ENCODE data around the gene DOCK4. TPM values are rescaled to one million over a fixed set of nuclear protein-coding genes. Genes with fewer than 3 reads are reported as not detected.
A peak's percentile ranks its signal among the peaks of the same experiment; 100 is the strongest.

The DOCK4 gene
- total and polyA plus RNA-seq, 5 donors from 2014 or later: 0.44 TPM; not detected in 4

- H3K27ac ChIP-seq (ENCODE audit: insufficient read depth, low read length, poor library complexity, severe bottlenecking): no peak overlapping the region
- DNase-seq (no peak), ATAC-seq (ENCODE audit: low read depth in 2 of 2) (no peak)
These were observed 112.8 kb downstream of the DOCK4 start for GRCh38 chr7:112093409-112093808.

GRCh38 chr7:112092709-112093395, 113.3 kb downstream of the DOCK4 start:
- Histone ChIP-seq H3K4me1 (ENCODE audit: control insufficient read depth, insufficient read depth, low read length, poor library complexity, severe bottlenecking) (no peaks in the 10 kb centered on the region), H3K27ac (ENCODE audit: insufficient read depth, low read length, poor library complexity, severe bottlenecking) (no peak overlapping the region), H3K9me3 (ENCODE audit: control insufficient read depth in 2 of 2, low read length in 2 of 2) (no peaks in the 10 kb centered on the region), H3K36me3 (ENCODE audit: control insufficient read depth, insufficient read depth, low read length) (no peaks in the 10 kb centered on the region), H3K27me3 (ENCODE audit: control insufficient read depth, insufficient read depth, low read length) (peaks cover 2% of the 10 kb centered on the region), H3K4me3 (ENCODE audit: low read depth, low read length) (no peak overlapping the region)
- Mint-ChIP-seq H3K9me3 (peaks cover 0 to 2% (median 0%) of the 10 kb centered on the region in 7 donors), H3K4me3 (no peak overlapping the region), H3K27ac (no peak overlapping the region), H3K36me3 (no peaks in the 10 kb centered on the region), H3K4me1 (no peaks in the 10 kb centered on the region), H3K27me3 (peaks cover 8% of the 10 kb centered on the region)
- ATAC-seq (ENCODE audit: low read depth in 2 of 2) (no peak), DNase-seq (no peak)

More at GRCh38 chr7:112093409-112093808, 112.8 kb downstream of the DOCK4 start:
- Mint-ChIP-seq H3K36me3 (no peaks in the 10 kb centered on the region), H3K27me3 (peaks cover 6% of the 10 kb centered on the region), H3K27ac (no peak overlapping the region), H3K4me3 (no peak overlapping the region), H3K9me3 (peaks cover 0 to 4% (median 0%) of the 10 kb centered on the region in 7 donors), H3K4me1 (no peaks in the 10 kb centered on the region)
- Histone ChIP-seq H3K36me3 (ENCODE audit: control insufficient read depth, insufficient read depth, low read length) (no peaks in the 10 kb centered on the region), H3K4me1 (ENCODE audit: control insufficient read depth, insufficient read depth, low read length, poor library complexity, severe bottlenecking) (no peaks in the 10 kb centered on the region), H3K27me3 (ENCODE audit: control insufficient read depth, insufficient read depth, low read length) (peaks cover 2% of the 10 kb centered on the region), H3K4me3 (ENCODE audit: low read depth, low read length) (no peak overlapping the region), H3K9me3 (ENCODE audit: control insufficient read depth in 2 of 2, low read length in 2 of 2) (no peaks in the 10 kb centered on the region)

- Histone ChIP-seq H3K36me3 (ENCODE audit: control insufficient read depth, insufficient read depth, low read length) (no peaks in the 10 kb centered on the region), H3K27me3 (ENCODE audit: control insufficient read depth, insufficient read depth, low read length) (peaks cover 2% of the 10 kb centered on the region)
- H3K36me3 Mint-ChIP-seq: no peaks in the 10 kb centered on the region
These were observed 113.9 kb downstream of the DOCK4 start for GRCh38 chr7:112092306-112092705.

GRCh38 chr7:112091768-112092167, 114.4 kb downstream of the DOCK4 start:
- H3K4me1 Mint-ChIP-seq: no peaks in the 10 kb centered on the region
- H3K4me3 ChIP-seq (ENCODE audit: low read depth, low read length): no peak overlapping the region
- H3K27me3 ChIP-seq (ENCODE audit: control insufficient read depth, insufficient read depth, low read length): peaks cover 2% of the 10 kb centered on the region
- no peaks in the 10 kb centered on the region for H3K9me3 Mint-ChIP-seq
- H3K27me3 Mint-ChIP-seq: peaks cover 12% of the 10 kb centered on the region
- peak overlapping the region in 1 of 3 donors; percentile 53 for H3K27ac Mint-ChIP-seq
- no peaks in the 10 kb centered on the region for H3K36me3 Mint-ChIP-seq
- H3K36me3 ChIP-seq (ENCODE audit: control insufficient read depth, insufficient read depth, low read length): no peaks in the 10 kb centered on the region
- H3K4me3 Mint-ChIP-seq: no peak overlapping the region
- H3K27ac ChIP-seq (ENCODE audit: insufficient read depth, low read length, poor library complexity, severe bottlenecking): no peak overlapping the region
- H3K4me1 ChIP-seq (ENCODE audit: control insufficient read depth, insufficient read depth, low read length, poor library complexity, severe bottlenecking): no peaks in the 10 kb centered on the region
- ATAC-seq (ENCODE audit: low read depth in 2 of 2) (no peak), DNase-seq (no peak)
- no peaks in the 10 kb centered on the region for H3K9me3 ChIP-seq (ENCODE audit: control insufficient read depth in 2 of 2, low read length in 2 of 2)

More at GRCh38 chr7:112092306-112092705, 113.9 kb downstream of the DOCK4 start:
- H3K9me3 Mint-ChIP-seq: peaks cover 0 to 1% (median 0%) of the 10 kb centered on the region in 7 donors
- ATAC-seq (ENCODE audit: low read depth in 2 of 2) (no peak), DNase-seq (no peak)
- Histone ChIP-seq H3K27ac (ENCODE audit: insufficient read depth, low read length, poor library complexity, severe bottlenecking) (no peak overlapping the region), H3K9me3 (ENCODE audit: control insufficient read depth in 2 of 2, low read length in 2 of 2) (no peaks in the 10 kb centered on the region), H3K4me1 (ENCODE audit: control insufficient read depth, insufficient read depth, low read length, poor library complexity, severe bottlenecking) (no peaks in the 10 kb centered on the region), H3K4me3 (ENCODE audit: low read depth, low read length) (no peak overlapping the region)
- no peak overlapping the region for H3K27ac Mint-ChIP-seq
- H3K27me3 Mint-ChIP-seq: peaks cover 12% of the 10 kb centered on the region
- no peaks in the 10 kb centered on the region for H3K4me1 Mint-ChIP-seq
- no peak overlapping the region for H3K4me3 Mint-ChIP-seq

- H3K27ac Mint-ChIP-seq: no peak overlapping the region
- ATAC-seq (ENCODE audit: low read depth in 2 of 2): no peak
- H3K4me3 Mint-ChIP-seq: no peak overlapping the region
- no peaks in the 10 kb centered on the region for H3K36me3 ChIP-seq (ENCODE audit: control insufficient read depth, insufficient read depth, low read length)
- H3K4me1 ChIP-seq (ENCODE audit: control insufficient read depth, insufficient read depth, low read length, poor library complexity, severe bottlenecking): no peaks in the 10 kb centered on the region
- H3K27me3 Mint-ChIP-seq: peaks cover 12% of the 10 kb centered on the region
- no peaks in the 10 kb centered on the region for H3K36me3 Mint-ChIP-seq
- DNase-seq: no peak
- H3K4me3 ChIP-seq (ENCODE audit: low read depth, low read length): no peak overlapping the region
- peaks cover 2% of the 10 kb centered on the region for H3K27me3 ChIP-seq (ENCODE audit: control insufficient read depth, insufficient read depth, low read length)
- no peaks in the 10 kb centered on the region for H3K4me1 Mint-ChIP-seq
- no peak overlapping the region for H3K27ac ChIP-seq (ENCODE audit: insufficient read depth, low read length, poor library complexity, severe bottlenecking)
- H3K9me3 ChIP-seq (ENCODE audit: control insufficient read depth in 2 of 2, low read length in 2 of 2): no peaks in the 10 kb centered on the region
- no peaks in the 10 kb centered on the region for H3K9me3 Mint-ChIP-seq
These were observed 116.6 kb downstream of the DOCK4 start for GRCh38 chr7:112089551-112089950.

- Mint-ChIP-seq H3K9me3 (no peaks in the 10 kb centered on the region), H3K4me1 (peaks cover 0 to 1% (median 0%) of the 10 kb centered on the region in 4 donors), H3K27ac (no peak overlapping the region), H3K4me3 (no peak overlapping the region), H3K36me3 (no peaks in the 10 kb centered on the region), H3K27me3 (peaks cover 12% of the 10 kb centered on the region)
- no peaks in the 10 kb centered on the region for H3K9me3 ChIP-seq (ENCODE audit: control insufficient read depth in 2 of 2, low read length in 2 of 2)
- no peaks in the 10 kb centered on the region for H3K4me1 ChIP-seq (ENCODE audit: control insufficient read depth, insufficient read depth, low read length, poor library complexity, severe bottlenecking)
- no peak overlapping the region for H3K27ac ChIP-seq (ENCODE audit: insufficient read depth, low read length, poor library complexity, severe bottlenecking)
- H3K4me3 ChIP-seq (ENCODE audit: low read depth, low read length): no peak overlapping the region
- ATAC-seq (ENCODE audit: low read depth in 2 of 2) (no peak), DNase-seq (no peak)
- H3K36me3 ChIP-seq (ENCODE audit: control insufficient read depth, insufficient read depth, low read length): no peaks in the 10 kb centered on the region
- H3K27me3 ChIP-seq (ENCODE audit: control insufficient read depth, insufficient read depth, low read length): peaks cover 2% of the 10 kb centered on the region
These were observed 117.6 kb downstream of the DOCK4 start for GRCh38 chr7:112088484-112089016.

GRCh38 chr7:112086496-112087254, 119.5 kb downstream of the DOCK4 start:
- no peak overlapping the region for H3K4me3 ChIP-seq (ENCODE audit: low read depth, low read length)
- Mint-ChIP-seq H3K4me1 (peaks cover 0 to 1% (median 0%) of the 10 kb centered on the region in 4 donors), H3K9me3 (no peaks in the 10 kb centered on the region), H3K27ac (no peak overlapping the region), H3K27me3 (peaks cover 12% of the 10 kb centered on the region), H3K36me3 (no peaks in the 10 kb centered on the region), H3K4me3 (no peak overlapping the region)
- H3K36me3 ChIP-seq (ENCODE audit: control insufficient read depth, insufficient read depth, low read length): no peaks in the 10 kb centered on the region
- DNase-seq (no peak), ATAC-seq (ENCODE audit: low read depth in 2 of 2) (no peak)
- peaks cover 2% of the 10 kb centered on the region for H3K27me3 ChIP-seq (ENCODE audit: control insufficient read depth, insufficient read depth, low read length)
- no peaks in the 10 kb centered on the region for H3K9me3 ChIP-seq (ENCODE audit: control insufficient read depth in 2 of 2, low read length in 2 of 2)
- no peak overlapping the region for H3K27ac ChIP-seq (ENCODE audit: insufficient read depth, low read length, poor library complexity, severe bottlenecking)
- no peaks in the 10 kb centered on the region for H3K4me1 ChIP-seq (ENCODE audit: control insufficient read depth, insufficient read depth, low read length, poor library complexity, severe bottlenecking)
